ENCODE measurements around the gene HIVEP3.

The HIVEP3 gene

GRCh38 chr1:41779360-41779759 lies 139.4 kb downstream of the HIVEP3 start:
- DNase-seq = no peak

- DNase-seq = no peak
These were observed 141.0 kb downstream of the HIVEP3 start for GRCh38 chr1:41777695-41778094.

GRCh38 chr1:41776891-41777441 lies 141.8 kb downstream of the HIVEP3 start:
- no peak for DNase-seq

- DNase-seq = no peak
These were observed 142.7 kb downstream of the HIVEP3 start for GRCh38 chr1:41775956-41776585.

GRCh38 chr1:41774471-41774990 lies 144.2 kb downstream of the HIVEP3 start:
- DNase-seq = no peak

GRCh38 chr1:41773842-41774241 lies 144.9 kb downstream of the HIVEP3 start:
- no peak for DNase-seq

- no peak for DNase-seq
These were observed 145.6 kb downstream of the HIVEP3 start for GRCh38 chr1:41773144-41773591.

GRCh38 chr1:41769068-41769467 lies 149.7 kb downstream of the HIVEP3 start:
- DNase-seq = no peak

GRCh38 chr1:41768583-41768982 lies 150.1 kb downstream of the HIVEP3 start:
- DNase-seq = no peak

- no peak for DNase-seq
These were observed 150.9 kb downstream of the HIVEP3 start for GRCh38 chr1:41767534-41768525.

- DNase-seq = no peak
These were observed 152.2 kb downstream of the HIVEP3 start for GRCh38 chr1:41766546-41766945.

- no peak for DNase-seq
These were observed 152.7 kb downstream of the HIVEP3 start for GRCh38 chr1:41766041-41766440.

- DNase-seq = no peak
These were observed 153.6 kb downstream of the HIVEP3 start for GRCh38 chr1:41765152-41765551.

- no peak for DNase-seq
These were observed 154.1 kb downstream of the HIVEP3 start for GRCh38 chr1:41764656-41765055.

GRCh38 chr1:41762777-41763176 lies 155.9 kb downstream of the HIVEP3 start:
- DNase-seq = no peak

- no peak for DNase-seq
These were observed 156.5 kb downstream of the HIVEP3 start for GRCh38 chr1:41762251-41762650.

GRCh38 chr1:41758904-41759548 lies 159.7 kb downstream of the HIVEP3 start:
- DNase-seq = no peak

GRCh38 chr1:41758500-41758899 lies 160.2 kb downstream of the HIVEP3 start:
- DNase-seq = no peak

- peak; percentile 18 for DNase-seq
These were observed 164.2 kb downstream of the HIVEP3 start for GRCh38 chr1:41754540-41754939.

- no peak for DNase-seq
These were observed 166.1 kb downstream of the HIVEP3 start for GRCh38 chr1:41752514-41753170.

- no peak for DNase-seq
These were observed 166.8 kb downstream of the HIVEP3 start for GRCh38 chr1:41751804-41752513.
